Astrocyte of the spinal cord (primary cell): ENCODE results near the gene F7.

Experiments
- DNase-seq: peaks from one replicate; pipeline ENCODE4 v3.0.0; 2011; ENCODE audit warnings: low read depth, low spot score
- H3K4me3 ChIP-seq: 2 replicates; pipeline ENCODE4 v1.5.1; 2011; ENCODE audit warnings: low read depth, mild to moderate bottlenecking, low read length, moderate library complexity
- in situ Hi-C: cut with HindIII; loops from 2 replicates; pipeline ENCODE4 v1.10.0; 2017; ENCODE audit warnings: low sequenced_read_pairs
- TF ChIP-seq, protein P1 (sequence below): IDR thresholded peaks from 2 replicates; pipeline ENCODE4 v1.5.1; 2012; ENCODE audit warnings: low read depth, mild to moderate bottlenecking, low read length, inconsistent platforms

Gene F7

GRCh38 chr13:113083022-113083373 is 22.6 kb upstream of the F7 start:
- TF ChIP-seq, protein P1, sequence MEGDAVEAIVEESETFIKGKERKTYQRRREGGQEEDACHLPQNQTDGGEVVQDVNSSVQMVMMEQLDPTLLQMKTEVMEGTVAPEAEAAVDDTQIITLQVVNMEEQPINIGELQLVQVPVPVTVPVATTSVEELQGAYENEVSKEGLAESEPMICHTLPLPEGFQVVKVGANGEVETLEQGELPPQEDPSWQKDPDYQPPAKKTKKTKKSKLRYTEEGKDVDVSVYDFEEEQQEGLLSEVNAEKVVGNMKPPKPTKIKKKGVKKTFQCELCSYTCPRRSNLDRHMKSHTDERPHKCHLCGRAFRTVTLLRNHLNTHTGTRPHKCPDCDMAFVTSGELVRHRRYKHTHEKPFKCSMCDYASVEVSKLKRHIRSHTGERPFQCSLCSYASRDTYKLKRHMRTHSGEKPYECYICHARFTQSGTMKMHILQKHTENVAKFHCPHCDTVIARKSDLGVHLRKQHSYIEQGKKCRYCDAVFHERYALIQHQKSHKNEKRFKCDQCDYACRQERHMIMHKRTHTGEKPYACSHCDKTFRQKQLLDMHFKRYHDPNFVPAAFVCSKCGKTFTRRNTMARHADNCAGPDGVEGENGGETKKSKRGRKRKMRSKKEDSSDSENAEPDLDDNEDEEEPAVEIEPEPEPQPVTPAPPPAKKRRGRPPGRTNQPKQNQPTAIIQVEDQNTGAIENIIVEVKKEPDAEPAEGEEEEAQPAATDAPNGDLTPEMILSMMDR = no peak
- in situ Hi-C loops = no loop called here
- no peak overlapping the region for H3K4me3 ChIP-seq
- DNase-seq = no peak

DNA sequence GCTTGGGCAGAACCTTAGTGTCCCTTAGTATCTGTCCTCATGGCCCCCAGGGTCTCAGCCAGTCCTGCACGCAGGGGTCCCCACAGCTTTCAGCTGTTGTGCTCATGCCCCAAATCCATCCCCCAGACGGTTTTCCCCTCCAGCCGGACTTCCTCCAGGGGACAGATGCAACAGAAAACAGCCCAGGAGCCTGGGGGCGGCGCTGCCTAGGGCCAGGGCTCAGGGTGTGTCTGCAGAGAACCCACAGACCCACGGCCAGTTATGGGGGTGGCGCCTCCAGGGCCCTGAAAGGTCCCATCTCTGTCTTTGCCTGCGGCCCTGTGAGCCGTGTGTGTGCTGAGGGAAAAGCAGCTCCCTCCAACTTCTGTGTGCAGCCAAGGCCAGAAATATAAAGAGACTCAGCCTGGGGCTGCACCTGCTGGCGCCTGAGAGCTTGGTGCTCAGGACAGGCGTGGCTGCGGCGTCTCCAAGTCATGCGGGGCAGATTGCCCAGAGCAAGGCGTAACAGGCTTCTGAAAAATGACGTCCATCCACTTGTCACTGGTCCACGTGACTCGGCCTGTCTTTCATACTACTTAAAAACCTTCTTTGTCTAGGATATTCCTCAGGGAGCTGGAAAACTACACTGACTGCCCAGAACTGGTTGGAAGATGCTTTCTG is 22.1 kb upstream of the F7 start:
- H3K4me3 ChIP-seq = no peak overlapping the region
- TF ChIP-seq, protein P1 = no peak
- in situ Hi-C loops = no loop called here
- DNase-seq = no peak

GRCh38 chr13:113084094-113084942 is 21.3 kb upstream of the F7 start:
- DNase-seq = no peak
- no peak overlapping the region for H3K4me3 ChIP-seq
- in situ Hi-C loops = no loop called here
- TF ChIP-seq, protein P1 = peak; percentile 16

DNA sequence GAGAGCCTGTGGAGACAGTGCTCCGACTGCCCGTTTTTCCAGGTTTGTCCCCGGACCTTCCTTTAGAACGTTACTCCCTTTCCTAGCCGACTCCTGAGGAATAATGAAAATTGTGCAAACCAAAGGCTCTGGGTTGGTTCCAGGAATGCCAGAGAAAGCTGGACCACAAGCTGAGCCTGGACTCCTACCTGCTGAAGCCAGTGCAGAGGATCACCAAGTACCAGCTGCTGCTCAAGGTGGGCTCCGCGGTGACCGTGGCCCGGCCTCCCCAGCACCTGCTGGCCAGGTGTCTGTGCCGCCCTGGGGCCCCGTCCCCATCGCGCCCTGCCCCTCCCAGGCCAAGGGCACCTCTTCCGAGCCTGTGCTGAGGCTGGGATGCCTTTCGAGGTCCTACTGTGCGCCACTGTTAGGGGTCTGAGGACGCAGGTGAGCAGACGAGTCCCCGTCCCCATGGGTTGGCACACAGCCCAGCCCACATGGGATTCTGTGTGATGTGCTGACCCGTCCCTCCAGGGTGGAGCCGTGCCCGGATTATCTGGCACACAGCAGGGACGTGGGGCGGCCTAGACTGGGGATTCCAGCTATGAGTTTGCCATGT is 20.5 kb upstream of the F7 start:
- no peak overlapping the region for H3K4me3 ChIP-seq
- TF ChIP-seq, protein P1 = no peak
- in situ Hi-C loops = no loop called here
- no peak for DNase-seq

GRCh38 chr13:113086031-113086750 is 19.4 kb upstream of the F7 start:
- in situ Hi-C loops = no loop called here
- DNase-seq = no peak
- TF ChIP-seq, protein P1 = peak; percentile 17

More at GRCh38 chr13:113086031-113086750, 19.4 kb upstream of the F7 start:
- no peak overlapping the region for H3K4me3 ChIP-seq
